GM18870 (cell line): ENCODE results near the gene UGT3A1.
"Not testable (repeated sequence)": the region's sequence is repeated elsewhere in the genome, so short reads cannot be mapped to it uniquely, and the experiment has no call there.

ENCODE experiments used
- ATAC-seq: cut with Tn5 transposase; IDR thresholded peaks from one replicate; pipeline ENCODE4 v1.9.1; 2021; ENCODE audit warnings: moderate library complexity; ENCODE audit not compliant: unreplicated experiment

Gene UGT3A1

DNA sequence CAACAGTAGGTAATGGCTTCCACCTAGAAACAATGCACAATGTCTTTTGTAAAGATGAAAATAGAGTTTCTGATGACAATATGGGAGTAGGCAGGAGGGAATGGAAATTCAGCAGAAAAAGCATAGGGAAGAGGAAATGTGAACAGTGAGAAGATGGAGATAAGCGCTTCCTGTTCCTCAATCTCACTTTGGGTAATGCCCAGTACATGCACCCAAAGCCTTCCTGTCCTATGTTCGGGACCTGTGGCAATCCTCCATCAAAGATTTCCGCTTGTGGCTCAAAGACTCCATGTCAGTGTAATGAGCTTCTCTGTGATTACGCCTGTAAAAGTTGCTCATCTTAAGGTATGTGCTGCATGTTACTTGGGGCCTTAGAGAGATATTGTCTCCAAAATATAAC, 2.7 kb downstream of the UGT3A1 start:
- no peak for ATAC-seq

DNA sequence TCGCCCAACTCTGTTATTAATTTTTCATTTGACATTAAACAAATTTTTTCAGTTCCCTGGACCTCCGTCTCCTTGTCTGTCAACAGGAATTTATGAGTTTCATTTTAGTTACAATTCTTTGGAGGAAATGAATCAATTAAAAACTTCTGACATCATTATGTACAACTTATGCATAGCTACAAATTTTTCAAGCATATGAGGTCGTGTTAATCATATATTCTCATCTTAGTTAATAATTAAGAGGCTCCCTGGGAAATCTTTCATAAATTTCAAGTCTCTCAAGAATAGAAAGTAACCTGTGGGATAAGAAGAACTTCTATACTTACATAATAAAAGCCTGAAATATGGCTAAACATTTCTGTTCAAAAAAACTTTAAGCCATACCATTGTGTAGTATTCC, 3.4 kb downstream of the UGT3A1 start:
- no peak for ATAC-seq

DNA sequence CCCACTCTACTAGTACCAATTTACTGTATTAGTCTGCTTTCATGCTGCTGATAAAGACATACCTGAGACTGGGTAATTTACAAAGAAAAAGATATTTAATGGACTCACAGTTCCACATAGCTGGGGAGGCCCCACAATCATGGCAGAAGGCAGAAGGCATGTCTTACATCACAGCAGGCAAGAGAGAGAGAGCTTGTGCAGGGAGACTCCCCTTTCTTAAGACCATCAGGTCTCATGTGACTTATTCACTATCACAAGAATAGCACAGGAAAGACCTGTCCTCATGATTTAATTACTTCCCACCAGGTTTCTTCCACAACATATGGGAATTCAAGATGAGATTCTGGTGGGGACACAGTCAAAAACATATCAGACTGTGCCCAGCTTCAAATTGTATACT, 11.5 kb downstream of the UGT3A1 start:
- no peak for ATAC-seq

DNA sequence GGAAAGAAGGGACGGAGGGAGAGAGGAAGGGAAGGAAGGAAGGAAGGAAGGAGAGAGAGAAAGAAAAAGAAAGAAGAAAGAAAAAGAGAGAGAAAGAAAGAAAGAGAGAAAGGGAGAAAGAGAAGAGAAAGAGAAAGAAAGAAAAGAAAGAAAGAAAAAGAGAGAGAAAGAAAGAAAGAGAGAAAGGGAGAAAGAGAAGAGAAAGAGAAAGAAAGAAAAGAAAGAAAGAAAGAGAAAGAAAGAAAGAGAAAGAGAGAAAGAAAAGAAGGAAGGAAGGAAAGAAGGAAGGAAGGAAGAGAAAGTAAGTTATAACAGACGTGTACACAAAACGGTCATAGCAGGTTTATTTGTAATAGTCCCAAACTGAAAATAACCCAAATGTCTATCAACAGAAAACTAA, 14.3 kb downstream of the UGT3A1 start:
- not testable (repeated sequence) for ATAC-seq

DNA sequence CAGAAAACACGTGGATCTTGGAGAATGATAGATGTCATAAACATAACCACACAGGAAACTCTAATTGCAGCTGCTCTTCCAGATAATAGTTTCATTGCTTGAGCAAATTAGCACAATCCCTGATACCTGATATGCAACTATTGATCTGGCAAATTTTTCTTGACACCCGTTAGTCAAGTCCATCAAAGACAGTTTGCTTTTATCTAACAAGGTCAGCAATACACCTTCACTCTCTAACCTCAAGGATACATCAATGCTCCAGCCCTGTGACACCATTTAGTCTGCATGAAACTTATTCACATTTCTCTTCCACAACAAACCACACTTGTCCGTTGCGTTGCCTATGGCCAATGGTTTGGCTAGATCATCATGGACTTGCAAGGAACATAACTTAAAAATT, 16.6 kb downstream of the UGT3A1 start:
- no peak for ATAC-seq

DNA sequence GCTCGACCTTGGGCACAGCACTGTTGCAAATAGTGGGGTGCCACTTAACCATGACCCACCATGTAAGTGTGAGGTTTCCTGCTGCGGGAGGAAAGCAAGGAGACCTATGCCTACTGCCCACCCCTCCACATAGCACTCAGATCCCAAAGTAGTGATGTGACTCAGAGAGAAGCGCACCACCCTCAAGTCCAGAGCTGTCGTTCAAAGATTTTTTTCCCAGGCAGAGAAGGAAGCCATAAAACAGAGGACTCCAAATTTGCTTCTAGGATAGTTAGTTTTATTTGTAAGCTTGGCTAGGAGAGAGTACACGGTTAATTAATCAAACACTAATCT, 19.3 kb downstream of the UGT3A1 start:
- ATAC-seq = no peak

DNA sequence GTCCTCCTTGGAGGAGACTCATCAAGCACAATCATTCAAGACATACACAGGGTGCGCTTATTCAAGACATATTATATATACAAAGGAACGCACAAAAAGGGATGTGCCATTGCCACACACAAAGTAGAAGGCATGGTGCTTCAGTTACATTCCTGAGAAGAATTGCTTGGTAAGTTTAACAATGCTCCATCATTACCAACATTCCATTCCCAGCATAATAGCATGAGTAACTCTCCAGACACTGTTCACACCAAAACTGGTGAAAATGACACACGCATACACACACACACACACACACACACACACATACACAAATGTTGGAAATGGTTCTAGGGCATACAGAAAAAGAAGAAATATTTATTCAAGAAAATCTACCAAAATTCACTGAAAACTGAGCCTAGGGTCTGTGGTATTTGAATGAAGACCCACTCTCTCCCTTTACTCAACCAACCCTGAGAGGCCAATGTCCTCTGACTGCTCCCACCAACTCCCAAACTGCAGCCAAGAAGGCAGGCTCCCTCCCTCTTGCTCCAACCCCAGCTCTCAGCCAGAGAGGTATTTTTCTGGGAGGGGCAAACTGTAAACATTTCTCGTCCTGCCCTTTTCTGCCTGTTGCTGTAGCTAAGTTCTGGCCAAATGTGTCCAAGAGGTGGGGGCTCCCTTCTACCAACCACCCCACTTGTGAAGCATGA, 19.9 kb downstream of the UGT3A1 start:
- no peak for ATAC-seq

DNA sequence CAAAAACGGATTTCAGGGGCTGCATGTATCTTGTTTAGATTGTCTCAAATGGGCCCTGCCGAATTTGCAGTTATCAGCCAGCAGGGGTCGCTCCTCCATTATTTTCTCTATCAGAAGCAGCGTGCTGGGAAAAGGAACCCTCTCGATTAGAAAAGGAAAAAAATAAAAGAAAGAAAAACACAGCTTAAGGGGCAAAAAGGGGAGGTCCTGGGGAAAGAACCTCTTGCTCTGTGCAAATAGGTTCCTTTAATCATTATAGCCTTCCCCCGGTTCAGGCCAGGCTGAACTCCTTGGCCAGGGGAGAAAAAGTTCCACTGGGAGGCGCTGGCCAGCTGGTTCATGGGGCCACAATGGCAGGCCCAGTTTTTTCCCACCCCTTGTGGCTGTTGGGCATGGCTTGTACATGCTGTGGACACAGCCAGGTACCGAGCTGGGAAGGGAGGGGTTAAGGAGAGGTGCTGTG, 27.8 kb downstream of the UGT3A1 start:
- ATAC-seq = no peak

DNA sequence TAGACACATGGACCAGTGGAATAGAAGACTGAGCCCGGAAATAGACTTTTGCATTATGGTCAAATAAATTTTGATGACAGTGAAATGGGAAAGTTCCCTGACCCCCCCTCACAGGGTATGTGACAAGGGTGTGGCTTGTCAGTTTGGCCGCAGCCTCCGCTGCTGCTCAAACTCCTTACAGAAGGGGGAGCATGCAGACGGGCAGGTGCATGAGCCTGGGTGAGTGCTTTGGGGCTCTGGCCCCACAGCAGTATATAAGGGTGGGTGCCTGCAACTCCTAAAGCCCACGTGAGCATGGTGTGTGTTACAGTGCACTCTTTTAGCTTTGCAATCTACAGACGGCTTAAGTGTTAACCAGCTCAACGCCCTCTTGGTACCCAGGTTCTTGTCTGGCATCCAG, 30.9 kb downstream of the UGT3A1 start:
- ATAC-seq = no peak

DNA sequence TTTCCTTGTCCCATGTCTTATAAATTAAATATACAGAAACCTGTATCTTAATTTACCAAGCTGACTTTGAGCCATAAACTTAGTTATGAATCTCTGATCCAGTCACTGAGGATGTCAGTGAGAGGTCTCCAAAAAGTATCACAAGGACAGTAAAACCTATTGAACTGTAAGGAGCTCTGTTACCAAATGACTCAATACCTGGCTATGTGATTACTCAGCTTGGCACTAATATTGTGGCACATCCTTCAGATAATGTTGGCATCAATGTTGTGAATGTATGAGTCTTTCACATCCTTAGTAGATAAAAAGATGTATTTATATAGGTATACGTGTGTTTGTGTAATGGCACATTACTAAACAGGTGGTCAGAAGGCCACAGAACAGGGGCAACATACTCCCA, 34.8 kb downstream of the UGT3A1 start:
- no peak for ATAC-seq

DNA sequence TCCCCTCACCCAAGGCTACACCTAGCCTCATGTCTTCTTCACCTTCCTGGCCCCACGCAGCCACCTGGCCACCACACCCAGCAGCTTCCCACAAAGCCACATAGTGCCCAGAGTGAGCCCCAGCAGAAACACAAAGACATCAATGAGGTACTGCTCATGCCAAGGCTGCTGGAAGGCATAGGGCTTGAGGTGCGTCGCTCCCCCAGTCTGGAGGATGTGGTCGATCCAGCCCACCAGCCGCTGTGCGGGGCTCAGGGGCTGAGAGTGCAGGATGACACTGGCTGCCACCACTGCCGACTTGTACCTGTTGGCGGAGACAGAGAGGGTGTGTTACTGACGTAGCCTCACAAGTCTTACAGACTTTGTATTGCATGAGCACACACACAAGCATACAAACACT, 37.0 kb downstream of the UGT3A1 start:
- no peak for ATAC-seq

DNA sequence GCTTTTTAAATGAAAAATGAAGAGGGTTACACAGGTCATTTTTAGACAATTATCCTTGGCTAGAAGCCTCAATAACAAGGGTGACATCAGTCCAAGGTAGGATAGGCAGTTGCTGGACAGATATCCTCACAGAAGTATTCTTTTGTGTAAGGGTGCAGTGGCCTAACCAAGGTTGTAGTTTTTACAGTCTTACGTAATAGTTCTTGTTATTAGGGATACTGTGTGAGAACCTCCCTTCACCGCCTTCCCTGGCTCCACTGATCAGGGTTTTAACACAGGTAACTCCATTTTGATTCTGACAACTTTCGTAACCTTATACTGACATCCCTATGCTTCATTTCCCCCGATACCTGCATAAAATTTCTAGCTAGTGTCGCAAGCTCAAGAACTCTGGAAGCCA, 44.1 kb downstream of the UGT3A1 start:
- ATAC-seq = no peak

DNA sequence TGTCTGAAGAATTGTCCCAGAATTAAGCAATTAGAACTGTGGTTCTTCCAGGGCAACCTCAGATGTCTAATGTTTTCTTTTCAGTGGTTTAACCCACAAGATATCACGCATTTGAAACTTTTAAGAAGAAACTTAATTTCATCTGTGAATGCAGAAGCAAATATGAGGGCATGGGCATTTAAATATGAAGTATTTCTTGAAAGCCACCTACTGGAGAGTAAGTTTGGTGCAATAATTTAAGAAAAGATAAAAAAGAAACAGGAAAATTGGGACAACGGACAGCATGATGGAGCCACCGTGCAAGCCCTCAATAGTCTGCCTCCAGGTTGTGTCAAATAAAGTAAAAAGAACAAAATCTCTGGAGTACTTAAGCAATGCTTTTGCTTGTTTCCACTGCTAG, 51.6 kb downstream of the UGT3A1 start:
- no peak for ATAC-seq

DNA sequence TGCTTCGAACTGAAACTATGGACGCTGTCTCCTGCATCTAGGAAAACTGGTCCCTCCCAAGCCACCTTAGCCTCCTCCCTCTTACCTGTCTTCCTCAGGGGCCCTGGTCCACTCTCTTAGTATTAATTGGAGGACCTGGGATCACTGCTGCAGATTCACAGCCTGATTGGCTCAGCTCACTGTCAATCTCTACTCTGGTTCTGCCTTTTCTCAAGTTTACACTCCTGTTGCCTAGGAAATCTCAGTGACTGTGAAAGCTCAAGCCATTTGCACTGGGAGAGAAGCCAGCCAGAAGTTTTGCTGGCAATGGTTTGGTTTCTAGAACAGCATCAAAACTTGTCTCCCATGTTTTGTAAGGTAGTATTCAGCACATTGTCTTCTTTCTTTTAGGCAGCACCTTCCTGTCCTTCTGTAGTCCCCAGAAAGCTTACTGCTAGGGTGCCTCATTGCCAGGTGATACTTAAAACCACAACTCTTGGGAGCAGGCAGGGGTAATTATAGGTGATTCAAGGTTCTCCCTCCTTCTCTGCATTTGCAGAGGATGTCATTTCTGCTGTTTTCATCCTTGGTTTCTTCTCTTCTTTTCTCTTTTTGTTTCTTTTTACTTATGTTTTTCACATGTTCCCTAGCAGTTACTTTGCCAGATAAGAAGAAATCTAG, 52.5 kb downstream of the UGT3A1 start, which contains the start of gene CAPSL:
Gene CAPSL (minus strand): TSS at position 55 of the 660 bp plus-strand sequence. CDS start 17,502 bp downstream, outside the sequence.
- no peak for ATAC-seq

DNA sequence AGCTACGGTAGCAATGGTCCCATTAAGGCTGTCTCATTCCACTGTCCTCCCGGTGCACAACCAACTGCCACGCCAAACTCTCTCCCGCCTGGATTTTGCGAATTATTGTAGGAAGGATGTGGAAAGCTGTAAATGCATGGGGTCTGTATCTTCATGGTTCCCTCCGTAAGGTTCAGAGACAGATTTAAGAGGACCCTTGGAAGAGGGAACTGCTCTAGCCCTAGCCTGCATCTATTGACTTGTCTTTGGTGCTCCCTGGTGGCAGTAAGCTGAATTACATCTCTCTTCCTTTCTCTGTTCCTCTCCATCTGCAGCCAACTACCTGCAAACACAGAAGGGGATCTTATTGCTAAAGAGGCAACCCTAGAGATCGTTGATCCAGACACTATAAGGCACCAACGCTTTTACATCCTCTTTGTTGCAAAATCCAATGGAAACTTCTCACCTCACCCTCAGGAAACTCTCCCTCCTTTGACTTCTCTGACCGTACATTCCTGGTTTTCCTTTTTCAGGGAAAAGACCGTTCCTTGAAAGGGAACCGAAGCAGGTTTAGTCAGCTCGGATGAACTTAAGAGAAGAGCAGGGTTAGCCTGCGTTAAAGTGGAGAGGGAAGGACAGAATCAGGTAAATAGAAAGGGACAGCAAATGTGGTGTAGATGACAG, 64.7 kb downstream of the UGT3A1 start:
- ATAC-seq = no peak

DNA sequence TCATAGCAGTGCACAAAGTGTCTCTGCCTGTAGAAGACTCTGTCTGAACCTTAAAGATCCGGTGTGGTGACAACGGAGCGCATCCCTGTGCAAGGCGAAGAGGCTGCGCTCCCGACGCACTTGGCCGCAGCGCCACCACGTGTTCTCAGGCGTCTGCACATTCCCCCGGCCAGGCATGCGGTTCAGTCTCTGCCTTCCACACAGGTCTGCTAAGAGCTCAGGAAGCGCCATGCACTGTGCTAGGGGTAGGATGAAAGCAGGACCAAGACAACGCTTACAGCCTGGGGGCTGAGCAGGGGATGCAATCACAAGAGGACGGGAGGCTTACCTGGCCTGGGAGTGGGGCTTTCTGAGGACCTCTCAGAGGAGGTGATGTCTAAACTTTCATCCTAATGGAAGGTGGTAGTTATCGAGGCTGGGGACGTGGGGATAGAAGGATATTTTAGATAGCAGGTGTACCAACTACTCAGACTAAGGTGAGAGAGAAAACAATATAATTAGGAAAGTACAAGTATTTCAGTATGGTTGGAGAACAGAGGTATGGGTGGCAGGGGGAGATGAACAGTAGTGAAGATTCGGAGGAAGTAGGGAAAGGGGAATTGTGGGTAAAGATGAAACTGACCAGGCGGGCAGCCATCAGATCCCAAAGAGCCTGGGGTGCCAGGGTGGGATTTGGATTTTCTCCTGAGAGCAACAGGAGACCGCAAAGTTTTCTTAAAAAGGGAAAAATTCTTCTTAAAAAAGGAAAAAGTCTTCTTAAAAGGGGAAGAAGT, 66.1 kb downstream of the UGT3A1 start:
- ATAC-seq = no peak

DNA sequence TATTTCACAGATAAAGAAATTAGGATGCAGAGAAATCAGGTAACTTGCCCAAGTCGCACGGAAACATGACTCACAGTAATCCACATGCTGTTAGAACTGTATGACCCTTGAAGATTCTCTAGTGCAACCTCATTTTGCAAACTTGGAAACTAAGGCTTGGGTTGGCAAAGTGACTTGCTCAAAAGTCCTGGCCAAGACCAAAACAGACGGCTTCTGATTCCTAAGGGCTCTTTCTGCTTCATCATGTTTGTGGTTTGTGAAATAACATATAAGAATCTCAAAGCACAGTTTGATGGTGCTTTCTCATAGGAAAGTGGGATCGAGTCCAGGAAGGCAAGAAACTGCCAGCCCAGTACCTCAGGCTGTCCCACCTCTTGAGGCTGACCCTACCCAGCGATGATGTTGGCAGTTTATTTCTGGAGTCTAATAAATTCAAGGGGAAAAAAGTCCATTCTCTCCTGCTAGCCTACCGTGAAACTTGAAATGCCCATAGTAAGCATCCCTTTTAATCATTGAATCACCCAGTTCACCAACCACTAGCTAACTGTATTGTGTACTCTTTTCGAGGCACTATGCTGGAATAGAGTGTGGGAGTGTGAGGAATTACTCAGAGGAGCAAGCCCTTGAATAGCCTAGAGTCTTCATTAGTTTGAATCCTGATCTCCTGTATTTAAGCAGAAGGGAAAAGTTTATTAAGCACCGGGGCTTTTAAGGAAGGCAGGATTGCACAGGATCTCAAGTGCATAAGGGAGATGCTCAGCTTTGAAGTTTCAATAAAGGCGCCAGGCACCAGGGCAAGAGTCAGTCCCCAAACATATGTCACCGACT, 66.9 kb downstream of the UGT3A1 start:
- ATAC-seq = no peak

DNA sequence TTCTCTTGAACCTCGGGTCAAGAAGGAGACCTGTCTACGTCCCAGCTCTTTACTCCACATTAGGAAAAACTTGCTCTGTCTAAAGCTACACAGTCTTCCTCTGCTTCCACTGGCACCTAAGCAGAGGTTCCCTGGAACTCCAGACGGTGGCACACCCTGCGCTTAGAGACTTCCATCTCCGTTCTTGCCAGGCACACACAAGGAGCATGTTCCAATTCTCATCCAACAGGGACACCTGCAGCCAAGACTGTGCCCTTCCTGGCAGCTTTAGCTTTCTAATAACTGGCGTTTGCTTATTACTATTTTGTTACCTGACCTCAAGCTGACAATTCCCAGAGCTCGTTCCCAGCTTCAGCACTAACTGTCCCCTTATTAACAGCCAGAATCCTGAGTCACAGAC, 68.7 kb downstream of the UGT3A1 start:
- no peak for ATAC-seq

DNA sequence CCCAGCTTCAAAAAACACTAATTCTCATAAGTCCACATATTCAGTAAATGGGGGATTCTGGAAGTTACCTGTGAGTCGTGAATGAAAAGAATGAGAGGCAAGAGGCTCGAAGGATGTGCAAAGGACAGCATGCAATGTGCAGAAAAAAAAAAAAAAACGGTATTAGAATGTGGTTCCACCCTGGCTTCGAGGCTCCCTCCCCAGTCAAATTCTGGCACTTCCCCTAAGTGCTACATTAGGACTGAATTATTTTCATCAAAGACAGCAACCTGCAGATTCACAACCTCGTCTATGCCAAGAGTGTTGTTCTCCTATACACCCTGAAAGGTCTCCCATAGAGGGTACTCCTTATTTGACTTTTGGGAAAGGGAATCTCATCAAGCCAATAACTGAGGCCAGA, 69.3 kb downstream of the UGT3A1 start:
- no peak for ATAC-seq

DNA sequence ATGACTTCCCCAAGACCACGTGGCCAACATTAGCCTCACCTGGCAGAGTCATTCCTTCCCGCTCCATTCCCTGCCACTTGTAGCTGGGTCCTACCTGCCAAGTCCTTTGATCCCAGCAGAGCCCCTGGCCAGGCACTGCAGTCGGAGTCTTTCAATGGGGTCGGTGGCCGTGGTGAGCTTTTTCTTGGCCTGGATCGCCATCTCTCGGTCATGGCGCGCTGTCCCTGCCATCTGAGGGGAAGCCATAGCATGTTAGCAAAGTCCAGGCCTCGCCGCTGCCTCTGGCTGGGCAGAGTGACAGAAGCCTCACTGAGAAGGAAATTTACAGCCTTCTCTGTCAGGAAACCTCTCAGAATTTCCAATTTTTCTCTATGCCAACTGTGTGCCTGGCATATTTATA, 70.3 kb downstream of the UGT3A1 start:
- no peak for ATAC-seq

DNA sequence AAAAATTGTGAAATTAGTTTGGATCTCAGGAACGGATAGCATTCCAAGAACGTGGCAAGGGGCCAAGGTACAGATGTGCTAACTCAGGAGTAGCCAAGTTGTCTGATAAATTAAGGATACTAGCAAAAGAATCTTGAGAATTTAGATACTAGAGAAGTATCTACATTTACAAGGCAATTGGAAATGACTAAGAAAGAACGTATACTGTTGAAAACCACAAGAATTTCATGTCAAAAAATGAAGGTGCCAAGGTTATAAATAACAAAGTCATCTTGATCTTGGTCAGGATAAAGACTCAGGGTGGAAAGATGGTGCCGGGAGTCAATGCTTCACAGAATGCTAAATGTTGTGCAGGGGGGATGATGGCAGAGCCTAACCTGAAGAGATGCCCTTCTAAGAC, 72.0 kb downstream of the UGT3A1 start:
- no peak for ATAC-seq
